NCI-H526 treated with DMSO at 0.1 percent for 48 hours (cell line): ENCODE data around the gene PDIA3.
A peak's percentile ranks its signal among the peaks of the same experiment; 100 is the strongest.
"Not testable (repeated sequence)": the region's sequence is repeated elsewhere in the genome, so short reads cannot be mapped to it uniquely, and the experiment has no call there.

Experiments
- DNase-seq: peaks from one replicate; lab custom pipeline; 2025; lab: John Stamatoyannopoulos, UW

Gene PDIA3

DNA sequence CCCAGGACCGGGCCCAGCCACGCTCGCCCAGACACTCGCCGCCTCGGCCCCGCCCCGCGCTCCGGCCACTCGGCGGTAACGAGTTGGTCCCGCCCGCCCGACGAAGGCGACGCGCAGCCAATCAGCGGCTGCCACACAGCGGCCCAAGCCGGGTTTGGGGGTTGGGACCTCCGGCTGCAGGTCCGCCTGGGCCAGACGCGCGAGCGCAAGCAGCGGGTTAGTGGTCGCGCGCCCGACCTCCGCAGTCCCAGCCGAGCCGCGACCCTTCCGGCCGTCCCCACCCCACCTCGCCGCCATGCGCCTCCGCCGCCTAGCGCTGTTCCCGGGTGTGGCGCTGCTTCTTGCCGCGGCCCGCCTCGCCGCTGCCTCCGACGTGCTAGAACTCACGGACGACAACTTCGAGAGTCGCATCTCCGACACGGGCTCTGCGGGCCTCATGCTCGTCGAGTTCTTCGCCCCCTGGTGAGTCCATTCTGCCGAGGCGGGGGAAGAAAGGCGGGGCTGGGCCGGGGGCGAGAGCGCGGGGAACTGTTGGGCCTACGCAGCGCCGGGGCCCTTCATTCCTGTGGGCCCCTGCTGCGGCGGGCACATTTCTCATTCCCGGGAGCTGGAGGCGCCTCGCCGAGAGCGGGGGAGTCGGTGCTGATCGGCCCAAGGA is at the start of gene PDIA3:
Gene PDIA3 (plus strand): TSS at position 194 of the 658 bp plus-strand sequence. CDS start 102 bp downstream, at position 296.
- peak; percentile 64 for DNase-seq

GRCh38 chr15:43702174-43702573 is 44.1 kb upstream of the PDIA3 start:
- no peak for DNase-seq

GRCh38 chr15:43702701-43703424 is 43.4 kb upstream of the PDIA3 start:
- DNase-seq, result no peak

GRCh38 chr15:43710431-43711131 is 35.7 kb upstream of the PDIA3 start:
- not testable (repeated sequence) for DNase-seq

DNA sequence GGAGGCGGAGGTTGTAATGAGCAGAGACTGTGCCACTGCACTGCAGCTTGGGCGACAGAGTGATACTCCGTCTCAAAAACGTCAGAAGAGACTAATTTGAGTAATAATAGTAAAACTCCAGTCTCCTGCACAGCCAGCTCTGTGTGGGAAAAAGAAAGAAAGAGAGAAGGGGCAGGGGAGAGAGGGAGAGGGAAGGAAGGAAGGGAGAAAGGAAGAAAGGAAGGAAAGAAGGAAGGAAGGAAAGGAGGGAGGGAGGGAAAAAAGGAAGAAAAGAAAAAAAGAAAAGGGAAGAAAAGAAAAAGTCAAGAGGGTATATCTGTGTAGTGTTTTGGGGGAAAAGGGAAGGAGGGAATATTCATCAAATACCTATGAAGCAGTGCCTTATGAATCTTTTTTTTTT is 23.1 kb upstream of the PDIA3 start:
- DNase-seq, result no peak

- DNase-seq, result not testable (repeated sequence)
These were observed 19.9 kb upstream of the PDIA3 start for GRCh38 chr15:43726306-43726705.

DNA sequence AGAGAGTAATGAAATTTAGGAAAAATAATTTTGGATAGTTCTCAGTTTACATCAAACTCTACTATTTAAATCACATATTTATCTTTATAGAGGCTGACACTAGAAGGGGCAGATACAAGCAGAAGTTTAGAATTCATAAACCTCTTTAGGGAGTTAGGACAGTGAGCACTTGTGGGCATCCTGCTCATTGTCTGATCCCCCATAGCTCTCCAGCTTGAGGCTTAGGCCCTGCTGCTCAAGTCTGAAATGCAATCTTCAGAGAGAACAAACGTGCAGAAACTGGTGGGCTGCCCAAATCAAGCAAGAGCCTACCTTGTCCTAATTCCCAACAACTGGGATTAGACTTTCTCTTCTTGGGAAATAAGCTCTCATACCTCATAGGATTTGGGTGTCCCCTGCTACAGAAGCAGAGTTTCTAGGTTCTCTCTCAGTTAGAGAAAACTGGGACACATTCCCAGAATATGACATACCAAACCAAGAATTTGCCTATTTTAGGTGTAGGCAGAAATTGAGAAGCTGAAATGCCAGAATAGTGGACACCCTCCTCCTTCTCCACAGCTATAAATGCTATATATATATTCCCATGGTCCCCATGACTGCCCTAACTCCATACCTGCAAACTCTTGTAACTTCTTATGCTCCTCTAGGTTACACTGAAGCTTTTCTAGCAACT is 18.0 kb upstream of the PDIA3 start:
- DNase-seq, result not testable (repeated sequence)

DNA sequence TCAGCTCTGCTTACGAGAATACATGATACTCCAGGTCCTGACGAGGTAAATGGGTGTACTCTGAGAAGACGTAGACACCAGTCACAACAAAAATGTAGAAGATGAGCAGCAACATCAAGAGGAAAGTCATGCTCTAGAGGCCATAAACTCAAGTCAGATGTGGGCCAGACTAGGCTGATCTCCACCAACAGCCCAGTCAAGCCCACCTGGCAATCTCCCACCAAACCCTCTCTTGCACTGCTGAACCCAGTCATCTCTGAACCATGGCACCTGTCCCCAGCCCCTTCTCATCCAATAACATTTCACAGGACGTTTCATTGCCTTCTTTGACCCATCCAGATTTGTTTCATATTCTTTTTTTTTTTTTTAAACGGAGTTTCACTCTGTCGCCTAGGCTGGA is 10.8 kb upstream of the PDIA3 start:
- DNase-seq, result no peak

GRCh38 chr15:43746903-43747309 is 668 bp downstream of the PDIA3 start:
- DNase-seq, result peak; percentile 23

- no peak for DNase-seq
These were observed 2.1 kb downstream of the PDIA3 start for GRCh38 chr15:43748376-43748775.

DNA sequence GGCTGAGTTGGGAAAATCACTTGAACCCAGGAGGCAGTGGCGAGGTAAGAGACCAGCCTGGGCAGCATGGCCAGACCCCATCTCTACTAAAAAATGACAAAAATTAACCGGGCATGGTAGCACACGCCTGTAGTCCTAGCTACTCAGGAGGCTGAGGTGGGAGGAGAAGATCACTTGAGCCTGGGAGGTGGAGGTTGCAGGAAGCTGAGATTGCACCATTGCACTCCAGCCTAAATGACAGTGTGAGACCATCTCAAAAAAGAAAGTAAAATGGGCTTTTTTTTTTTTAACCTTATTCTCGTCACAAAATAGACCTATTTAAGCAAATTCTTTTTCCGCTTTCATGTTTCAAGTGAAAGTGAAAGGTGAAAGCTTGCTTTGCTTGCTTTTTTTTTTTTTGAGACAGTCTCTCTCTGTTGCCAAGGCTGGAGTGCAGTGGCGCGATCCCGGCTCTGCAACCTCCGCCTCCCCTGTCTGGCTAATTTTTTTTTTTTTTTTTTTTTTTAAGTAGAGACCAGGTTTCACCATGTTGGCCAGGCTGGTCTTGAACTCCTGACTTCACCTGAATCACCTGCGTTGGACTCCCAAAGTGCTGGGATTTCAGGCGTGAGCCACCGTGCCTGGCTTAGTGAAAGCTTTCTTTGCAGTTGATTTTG is 3.6 kb downstream of the PDIA3 start:
- no peak for DNase-seq

DNA sequence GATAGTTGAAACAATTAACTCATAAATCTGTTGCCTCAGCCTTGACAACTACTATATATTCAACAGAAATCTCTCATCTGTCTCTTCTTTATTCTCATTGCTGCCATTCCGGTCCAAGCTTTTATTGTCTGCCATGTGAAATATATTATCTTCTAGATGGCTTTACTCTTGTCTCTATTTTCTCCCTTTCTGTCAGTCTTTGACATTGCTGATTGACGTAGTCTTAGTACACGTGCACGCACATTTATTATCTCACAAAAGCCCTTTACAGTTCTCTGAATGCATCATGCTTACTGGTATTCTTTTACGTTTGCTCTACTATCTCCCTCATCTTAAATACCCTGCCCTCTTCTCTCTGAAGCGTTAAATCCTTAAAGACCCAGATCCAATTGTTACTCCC is 5.6 kb downstream of the PDIA3 start:
- no peak for DNase-seq

GRCh38 chr15:43762824-43763223 is 16.6 kb downstream of the PDIA3 start:
- no peak for DNase-seq

GRCh38 chr15:43763819-43764446 is 17.7 kb downstream of the PDIA3 start:
- no peak for DNase-seq

GRCh38 chr15:43769584-43770228 is 23.5 kb downstream of the PDIA3 start:
- DNase-seq, result peak; percentile 20

GRCh38 chr15:43771816-43772215 is 25.6 kb downstream of the PDIA3 start:
- DNase-seq, result no peak

DNA sequence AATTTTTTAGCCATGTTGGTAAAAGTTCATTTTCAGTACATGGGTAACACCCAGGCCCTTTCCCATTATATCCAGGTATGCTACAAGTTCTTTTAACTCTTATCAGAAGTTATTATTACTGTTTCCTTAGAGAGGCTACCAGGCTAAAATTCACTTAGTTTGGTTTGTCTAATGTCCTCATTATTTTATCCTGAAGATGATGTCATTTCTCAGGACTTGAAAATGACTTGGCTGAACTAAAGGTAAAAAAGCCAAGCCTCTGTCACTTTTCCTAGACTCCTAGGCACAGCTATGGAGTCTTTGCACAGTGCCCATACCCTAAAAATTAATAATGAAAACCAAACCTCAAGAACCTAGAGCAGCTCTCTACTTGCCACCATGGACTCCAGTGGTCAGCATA is 26.4 kb downstream of the PDIA3 start:
- DNase-seq, result no peak

GRCh38 chr15:43774062-43774461 is 27.8 kb downstream of the PDIA3 start:
- no peak for DNase-seq

- DNase-seq, result peak; percentile 65
These were observed 29.2 kb downstream of the PDIA3 start for GRCh38 chr15:43775411-43775965.

DNA sequence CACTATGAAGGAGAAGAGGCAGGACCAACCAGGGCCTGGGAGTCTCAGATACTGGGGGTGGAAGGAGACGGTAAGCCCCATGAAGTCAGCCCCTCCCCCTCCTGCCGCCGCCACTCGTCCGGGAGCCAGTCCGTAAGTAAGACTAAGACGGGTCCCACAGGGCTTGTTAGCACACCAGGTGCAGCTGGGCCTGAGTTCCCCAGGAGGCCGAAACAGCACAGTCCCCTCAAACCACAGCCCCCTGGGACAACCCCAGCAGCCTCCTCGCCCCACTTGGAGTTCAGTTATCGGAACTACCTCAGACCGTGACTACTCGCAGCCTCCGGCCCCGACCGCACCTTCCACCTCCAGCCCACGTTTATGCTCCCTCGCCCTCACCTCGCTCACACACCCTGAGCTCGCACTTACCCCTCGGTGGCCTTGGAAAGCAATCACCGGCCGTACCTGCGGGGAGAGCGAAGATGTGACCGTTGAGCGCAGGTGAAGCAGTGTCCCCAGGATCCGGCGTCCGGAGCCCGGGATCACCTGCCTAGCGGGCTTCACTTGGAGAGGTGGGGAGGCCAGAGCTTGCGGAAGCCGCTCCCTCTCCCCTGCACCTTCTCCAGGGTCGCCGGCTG is 30.0 kb downstream of the PDIA3 start:
- DNase-seq, result peak; percentile 41
